DOHH2 (cell line): ENCODE results near the gene PKP4.

Experiments
- CTCF ChIP-seq: fragments of 200-600 bp; sonication (generic); IDR thresholded peaks from one replicate; pipeline ENCODE4 v1.5.1; 2014; ENCODE audit warnings: antibody characterized with exemption, mild to moderate bottlenecking, low read depth, low read length; ENCODE audit not compliant: poor library complexity, severe bottlenecking
- EZH2phosphoT487 ChIP-seq: fragments of 200-600 bp; sonication (generic); IDR thresholded peaks from 2 replicates; pipeline ENCODE4 v1.6.1; 2017; ENCODE audit warnings: borderline replicate concordance, mild to moderate bottlenecking, antibody characterized with exemption, low read length, moderate library complexity, mixed read lengths

GRCh38 chr2:158693476-158693875 lies 236.7 kb downstream of the PKP4 start:
- no peak for TF ChIP-seq CTCF
- TF ChIP-seq EZH2phosphoT487, result no peak
